ENCODE data around the gene SLC16A8.

Gene SLC16A8

GRCh38 chr22:38071421-38072321 is 12.3 kb downstream of the SLC16A8 start:
- DNase-seq, result no peak

DNA sequence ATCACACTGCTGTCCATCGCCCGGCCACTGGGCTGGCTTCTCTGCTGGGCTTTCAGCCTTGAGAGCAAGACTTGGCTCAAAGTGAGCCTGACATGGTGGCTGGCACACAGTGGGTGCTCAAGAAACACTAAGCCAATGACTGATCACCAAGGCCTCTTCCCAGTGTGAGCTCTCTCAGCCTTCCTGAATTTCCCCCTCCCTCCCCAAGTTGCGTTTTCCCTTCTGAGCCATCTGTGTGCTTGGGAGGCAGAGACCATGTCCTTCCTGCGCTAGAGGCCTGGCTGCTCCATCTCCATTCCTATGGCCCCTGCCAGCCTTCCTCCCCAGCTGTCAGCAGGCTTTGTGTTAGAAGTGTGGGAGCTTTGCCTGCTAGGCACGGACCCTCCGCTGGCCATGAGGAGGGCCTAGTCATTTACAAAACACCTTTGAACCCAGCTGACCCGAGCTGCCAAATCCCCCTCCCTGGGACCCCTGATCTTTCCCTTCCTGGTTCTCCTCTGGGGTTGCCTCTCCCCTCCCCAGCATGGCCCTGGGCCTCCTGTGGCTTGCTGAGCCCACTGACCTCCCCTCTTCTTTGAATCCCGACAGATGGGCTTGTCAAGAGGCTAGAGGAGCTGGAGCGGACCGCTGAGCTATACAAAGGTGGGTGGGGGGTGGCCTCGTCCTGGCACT is 13.6 kb downstream of the SLC16A8 start:
- DNase-seq, result no peak

DNA sequence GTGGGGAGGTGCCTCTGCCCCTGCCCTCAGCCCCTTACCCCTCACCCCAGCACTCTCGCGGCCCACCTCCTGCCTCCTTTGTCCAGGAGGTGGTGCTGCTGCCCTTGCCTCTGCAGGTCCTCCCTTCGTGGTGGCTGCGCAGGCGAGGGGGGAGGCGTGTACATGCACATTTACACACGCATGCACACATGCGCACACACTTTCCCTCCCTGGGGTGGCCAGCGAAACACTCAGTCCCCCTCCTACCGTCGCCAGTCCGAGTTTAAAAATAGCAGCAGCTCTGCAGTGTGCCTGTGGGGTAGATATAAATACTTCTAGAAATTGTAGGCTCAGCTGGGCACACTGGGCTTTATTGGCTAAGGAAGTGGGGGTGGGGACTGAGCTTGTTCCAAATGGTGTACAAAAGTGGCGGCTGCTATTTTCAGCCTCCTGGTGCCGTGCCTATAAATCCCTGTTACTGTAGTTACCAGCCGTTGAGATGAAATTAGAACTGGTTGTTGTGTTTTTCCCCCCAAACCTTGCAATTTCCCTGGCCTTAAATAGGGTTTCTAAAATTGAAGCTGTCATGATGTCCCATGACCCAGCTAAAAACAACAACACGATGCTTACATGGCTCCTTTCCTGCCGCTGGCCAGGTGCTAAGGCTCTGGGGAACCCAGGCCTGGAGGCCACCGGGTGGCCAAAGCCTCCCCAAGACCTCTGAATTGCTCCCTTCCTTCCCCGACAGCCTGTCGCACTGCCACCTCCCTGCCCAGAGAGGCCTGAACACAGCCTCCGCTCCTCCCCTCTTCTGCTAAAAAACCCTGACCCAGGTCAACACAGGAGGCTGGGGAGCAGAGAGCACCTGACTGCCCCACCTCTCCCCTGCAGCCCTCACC is 14.4 kb downstream of the SLC16A8 start:
- no peak for DNase-seq

DNA sequence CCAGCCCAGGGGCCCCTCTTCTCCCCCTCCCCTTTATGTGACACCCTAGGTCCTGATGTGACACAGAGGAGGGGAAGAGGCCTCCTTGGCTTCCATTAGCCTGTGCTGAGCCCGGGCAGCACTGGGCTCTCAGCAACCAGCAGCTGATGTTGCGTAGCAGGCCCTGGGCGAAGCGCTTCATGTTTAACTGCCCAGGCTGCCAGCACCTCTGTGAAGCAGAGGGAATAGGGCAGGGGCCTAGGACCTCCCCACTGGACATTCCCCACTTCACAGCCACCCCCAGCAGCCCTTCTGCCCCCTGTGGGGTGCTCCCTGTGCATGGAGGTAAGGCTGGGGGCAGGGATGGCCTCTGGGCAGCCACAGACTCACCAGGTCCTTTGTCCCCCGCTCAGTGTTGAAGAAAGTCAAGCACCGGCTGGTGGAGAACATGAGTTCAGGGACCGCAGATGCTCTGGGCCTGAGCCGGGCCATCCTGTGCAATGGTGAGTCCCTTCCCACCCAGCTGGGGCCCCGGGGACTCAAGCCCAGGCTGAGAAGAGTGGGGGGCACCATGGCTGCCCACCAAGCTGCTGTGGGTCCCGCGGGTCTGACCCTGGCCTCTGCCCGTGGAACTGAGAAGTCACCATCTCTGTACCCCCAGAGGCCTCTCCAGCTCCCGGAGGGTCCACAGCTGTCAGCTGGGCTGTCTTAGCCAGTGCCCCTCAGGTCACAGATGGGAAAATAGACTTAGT is 15.2 kb downstream of the SLC16A8 start:
- no peak for DNase-seq

- DNase-seq, result no peak
Observed at GRCh38 chr22:38067761-38068360, 16.1 kb downstream of the SLC16A8 start.

DNA sequence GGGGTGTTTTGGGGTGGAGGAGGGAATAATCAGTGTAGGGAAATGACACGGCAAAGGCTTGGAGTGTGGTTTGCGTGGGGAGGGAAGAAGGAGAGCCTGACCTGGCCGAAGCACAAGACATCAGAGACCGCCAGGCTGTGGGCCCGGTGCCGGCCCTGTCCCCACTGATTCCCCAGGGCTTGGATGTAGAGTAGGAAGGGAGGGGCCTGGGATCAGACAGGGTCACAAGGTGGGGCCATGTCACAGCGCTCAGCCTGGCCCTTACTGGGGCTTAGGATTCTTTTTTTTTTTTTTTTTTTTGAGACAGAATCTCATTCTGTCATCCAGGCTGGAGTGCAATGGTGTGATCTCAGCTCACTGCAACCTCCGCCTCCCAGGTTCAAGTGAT is 17.0 kb downstream of the SLC16A8 start:
- no peak for DNase-seq

DNA sequence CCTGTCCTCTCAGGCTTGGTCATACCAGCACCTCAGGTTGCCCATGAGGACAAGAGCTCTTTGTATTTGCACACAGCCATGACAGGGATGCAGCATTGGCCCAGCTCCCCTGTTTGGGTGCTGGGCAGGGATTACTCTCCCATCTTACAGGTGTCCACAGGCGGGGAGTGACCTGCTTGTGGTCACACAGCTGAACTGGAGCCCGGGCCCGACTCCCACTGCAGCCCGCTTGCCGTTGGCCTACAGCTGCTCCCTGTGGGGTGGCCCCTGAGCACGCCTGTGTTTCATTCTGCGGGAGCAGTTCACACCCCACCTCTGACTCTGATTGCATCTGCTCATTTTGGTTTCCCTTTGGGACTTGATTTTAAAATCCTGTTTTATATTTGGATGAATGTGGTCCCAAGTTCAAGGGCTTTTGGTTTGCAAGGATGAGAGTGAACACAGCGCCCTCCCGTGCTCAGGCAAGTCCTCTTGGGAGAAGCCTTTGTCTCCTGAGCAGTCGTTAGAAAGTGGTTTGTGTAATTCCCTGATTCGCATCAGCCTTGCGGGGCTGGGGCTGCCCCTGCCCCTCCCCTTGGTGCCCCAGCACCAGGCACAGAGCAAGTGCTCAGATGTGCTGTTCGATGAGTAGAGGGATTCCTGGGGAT is 17.5 kb downstream of the SLC16A8 start:
- no peak for DNase-seq

GRCh38 chr22:38065539-38065938 is 18.4 kb downstream of the SLC16A8 start:
- no peak for DNase-seq

DNA sequence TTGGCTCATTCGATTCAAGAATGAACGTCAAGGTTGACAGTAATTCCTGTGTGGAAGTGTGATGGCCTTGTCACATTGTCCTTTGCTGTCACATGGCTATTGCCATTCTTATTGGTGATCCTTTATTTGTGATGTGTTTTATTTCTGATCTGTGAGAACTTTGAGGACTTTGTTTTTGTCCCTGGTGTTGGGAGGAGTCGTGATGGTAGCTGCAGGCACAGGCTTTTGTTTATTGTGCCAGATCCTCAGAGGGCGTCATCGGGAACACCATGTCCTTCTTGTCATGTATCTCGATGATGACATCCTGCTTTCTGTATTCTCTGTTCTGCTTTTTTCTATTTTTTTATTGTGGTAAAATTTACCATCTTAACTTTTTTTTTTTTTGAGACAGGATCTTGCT is 21.2 kb downstream of the SLC16A8 start:
- DNase-seq, result no peak

- DNase-seq, result peak; percentile 89
Observed at GRCh38 chr22:38056969-38057891, 26.8 kb downstream of the SLC16A8 start, which contains the start of gene PICK1. Gene PICK1 (plus strand): TSS chr22:38057404. CDS start chr22:38057810, 406 bp downstream.

- DNase-seq, result peak; percentile 81
Observed at GRCh38 chr22:38051900-38052862, 31.8 kb downstream of the SLC16A8 start.

DNA sequence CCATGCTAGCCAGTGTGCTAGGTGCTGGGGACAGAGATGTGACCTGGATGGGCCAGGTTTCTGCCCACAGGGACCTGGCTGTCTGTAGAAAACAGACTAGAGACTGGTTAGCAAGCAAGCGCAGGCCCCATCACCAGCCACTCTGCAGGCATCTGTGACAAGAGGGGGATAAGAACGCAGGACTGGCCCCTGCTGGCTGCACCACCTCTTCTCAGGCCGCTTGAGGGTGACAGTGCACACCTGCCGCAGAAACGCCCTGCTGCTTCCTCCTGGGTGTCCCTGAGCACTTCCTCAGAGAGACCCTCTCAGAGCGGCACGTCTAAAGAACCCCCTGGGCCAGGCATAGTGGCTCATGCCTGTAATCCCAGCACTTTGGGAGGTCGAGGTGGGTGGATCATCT is 32.7 kb downstream of the SLC16A8 start:
- no peak for DNase-seq

DNA sequence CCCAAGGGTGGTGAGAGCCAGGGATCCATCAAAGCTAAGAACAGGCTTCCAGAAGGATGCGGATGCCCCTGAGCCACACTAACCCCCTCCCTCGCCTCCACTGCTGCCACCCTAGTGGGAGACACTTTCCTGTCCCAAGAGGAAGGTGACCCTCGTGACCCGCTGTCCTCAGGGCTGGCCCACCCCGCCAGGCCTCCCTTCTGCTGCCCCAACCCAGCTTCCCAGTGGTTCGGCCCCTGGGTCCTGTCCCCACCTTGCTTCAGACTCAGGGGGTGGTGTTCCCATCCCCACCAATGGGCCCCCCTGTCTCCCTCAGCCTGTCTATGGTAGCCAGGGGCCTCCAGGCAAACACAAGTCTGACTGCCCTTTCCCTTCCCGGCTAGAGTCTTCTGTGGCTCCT is 33.3 kb downstream of the SLC16A8 start:
- no peak for DNase-seq

DNA sequence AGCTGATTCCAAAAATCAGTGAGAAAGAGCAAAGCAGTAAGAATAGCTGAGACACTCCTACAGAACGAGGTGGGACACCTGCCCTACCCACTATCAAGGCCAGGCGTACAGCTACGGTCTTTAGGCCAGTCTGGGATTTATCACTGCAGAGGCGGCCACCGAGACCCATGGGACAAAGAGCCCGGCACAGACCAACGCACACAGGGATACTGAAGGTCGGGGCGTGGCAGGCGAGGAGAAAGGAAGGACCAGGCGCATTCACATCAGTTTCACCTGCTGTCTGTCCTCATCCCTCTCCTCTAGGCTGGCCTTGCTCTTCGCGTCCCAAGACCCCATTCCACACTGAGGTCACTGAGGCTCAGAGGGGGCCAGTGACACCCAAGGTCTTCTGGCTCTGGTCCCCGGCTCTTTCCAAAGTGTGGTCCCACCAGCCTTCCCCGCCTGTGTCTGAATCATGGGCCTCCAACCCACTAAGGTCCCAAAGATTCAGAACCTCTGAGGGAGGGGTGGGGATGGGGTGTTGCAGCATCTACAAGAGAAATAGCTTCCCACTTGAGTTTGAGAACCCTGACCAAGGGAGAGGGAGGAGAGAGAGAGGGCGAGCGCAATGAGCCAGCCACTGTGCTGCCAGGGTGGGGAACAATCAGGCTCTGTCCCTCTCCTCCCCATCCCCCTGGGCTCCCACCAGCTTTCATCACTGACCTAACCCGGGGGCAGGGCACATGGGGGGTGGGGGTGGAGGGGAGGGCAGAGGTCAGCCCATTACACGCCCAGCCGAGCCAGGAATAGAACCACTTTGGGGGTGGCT is 34.0 kb downstream of the SLC16A8 start:
- DNase-seq, result no peak

GRCh38 chr22:38046070-38046748 is 37.8 kb downstream of the SLC16A8 start:
- DNase-seq, result no peak

- no peak for DNase-seq
Observed at GRCh38 chr22:38043151-38044039, 40.6 kb downstream of the SLC16A8 start.

- DNase-seq, result no peak
Observed at GRCh38 chr22:38042488-38042790, 41.5 kb downstream of the SLC16A8 start.
